Measurements from ENCODE around the gene CCDC88B.

CCDC88B gene

GRCh38 chr11:64367931-64368672 is 28.1 kb downstream of the CCDC88B start:
- H3K27me3 ChIP-seq (ENCODE audit: low read depth, low read length) = no peaks in the 10 kb centered on the region

GRCh38 chr11:64368673-64369074 is 28.7 kb downstream of the CCDC88B start:
- no peak overlapping the region for H3K4me2 ChIP-seq (ENCODE audit: low read length)
- H3K4me3 ChIP-seq (ENCODE audit: low read length) = no peak overlapping the region
- H3K9ac ChIP-seq (ENCODE audit: low read length) = no peak overlapping the region
- H3K27ac ChIP-seq (ENCODE audit: low read length) = no peak overlapping the region
- H3K9me3 ChIP-seq (ENCODE audit: insufficient read depth, low read length) = no peaks in the 10 kb centered on the region
- peaks cover 41% of the 10 kb centered on the region for H3K36me3 ChIP-seq (replicated peaks; ENCODE audit: low read depth, low read length)
- H3K27me3 ChIP-seq (ENCODE audit: low read depth, low read length) = no peaks in the 10 kb centered on the region
- no peaks in the 10 kb centered on the region for H4K20me1 ChIP-seq (ENCODE audit: insufficient read depth, low read length)
- TF ChIP-seq CTCF (IDR thresholded peaks at IDR 0.05; ENCODE audit: low read depth, low read length) = no peak
- H3K79me2 ChIP-seq (ENCODE audit: low read length) = no peaks in the 10 kb centered on the region
- no peak overlapping the region for H2AFZ ChIP-seq (ENCODE audit: low read depth, low read length)
- H3K4me1 ChIP-seq (ENCODE audit: low read length) = peaks cover 12% of the 10 kb centered on the region

More at GRCh38 chr11:64367931-64368672, 28.1 kb downstream of the CCDC88B start:
- no peak overlapping the region for H3K9ac ChIP-seq (ENCODE audit: low read length)
- peaks cover 43% of the 10 kb centered on the region for H3K36me3 ChIP-seq (replicated peaks; ENCODE audit: low read depth, low read length)
- TF ChIP-seq EZH2phosphoT487 (IDR thresholded peaks at IDR 0.05; ENCODE audit: low read depth) = no peak
- TF ChIP-seq CTCF (IDR thresholded peaks at IDR 0.05; ENCODE audit: low read depth, low read length) = no peak
- no peaks in the 10 kb centered on the region for H3K79me2 ChIP-seq (ENCODE audit: low read length)
- no peaks in the 10 kb centered on the region for H3K9me3 ChIP-seq (ENCODE audit: insufficient read depth, low read length)
- H3K4me1 ChIP-seq (ENCODE audit: low read length) = peaks cover 6% of the 10 kb centered on the region; the same call in 1 of the 2 replicates
- H3K27ac ChIP-seq (ENCODE audit: low read length) = no peak overlapping the region
- no peaks in the 10 kb centered on the region for H4K20me1 ChIP-seq (ENCODE audit: insufficient read depth, low read length)
- no peak overlapping the region for H3K4me2 ChIP-seq (ENCODE audit: low read length)
- no peak overlapping the region for H2AFZ ChIP-seq (ENCODE audit: low read depth, low read length)
- no peak overlapping the region for H3K4me3 ChIP-seq (ENCODE audit: low read length)

GRCh38 chr11:64369440-64370421 is 29.7 kb downstream of the CCDC88B start:
- H4K20me1 ChIP-seq (ENCODE audit: insufficient read depth, low read length) = no peaks in the 10 kb centered on the region
- H3K4me1 ChIP-seq (ENCODE audit: low read length) = peaks cover 9% of the 10 kb centered on the region
- no peaks in the 10 kb centered on the region for H3K27me3 ChIP-seq (ENCODE audit: low read depth, low read length)
- no peak overlapping the region for H3K27ac ChIP-seq (ENCODE audit: low read length)
- H2AFZ ChIP-seq (ENCODE audit: low read depth, low read length) = no peak overlapping the region
- TF ChIP-seq EZH2phosphoT487 (IDR thresholded peaks at IDR 0.05; ENCODE audit: low read depth) = no peak
- TF ChIP-seq CTCF (IDR thresholded peaks at IDR 0.05; ENCODE audit: low read depth, low read length) = no peak
- H3K79me2 ChIP-seq (ENCODE audit: low read length) = no peaks in the 10 kb centered on the region
- H3K9ac ChIP-seq (ENCODE audit: low read length) = no peak overlapping the region
- no peaks in the 10 kb centered on the region for H3K9me3 ChIP-seq (ENCODE audit: insufficient read depth, low read length)
- peaks cover 39% of the 10 kb centered on the region for H3K36me3 ChIP-seq (replicated peaks; ENCODE audit: low read depth, low read length)
- H3K4me3 ChIP-seq (ENCODE audit: low read length) = no peak overlapping the region
- no peak overlapping the region for H3K4me2 ChIP-seq (ENCODE audit: low read length)

- Histone ChIP-seq H3K79me2 (ENCODE audit: low read length) (no peaks in the 10 kb centered on the region), H2AFZ (ENCODE audit: low read depth, low read length) (no peak overlapping the region), H4K20me1 (ENCODE audit: insufficient read depth, low read length) (no peaks in the 10 kb centered on the region), H3K27me3 (ENCODE audit: low read depth, low read length) (no peaks in the 10 kb centered on the region), H3K4me3 (ENCODE audit: low read length) (no peak overlapping the region), H3K4me2 (ENCODE audit: low read length) (no peak overlapping the region), H3K27ac (ENCODE audit: low read length) (no peak overlapping the region), H3K36me3 (replicated peaks; ENCODE audit: low read depth, low read length) (peaks cover 31% of the 10 kb centered on the region), H3K4me1 (ENCODE audit: low read length) (peaks cover 9% of the 10 kb centered on the region), H3K9ac (ENCODE audit: low read length) (no peak overlapping the region), H3K9me3 (ENCODE audit: insufficient read depth, low read length) (no peaks in the 10 kb centered on the region)
- no peak for TF ChIP-seq EZH2phosphoT487 (IDR thresholded peaks at IDR 0.05; ENCODE audit: low read depth)
- no peak for TF ChIP-seq CTCF (IDR thresholded peaks at IDR 0.05; ENCODE audit: low read depth, low read length)
These were observed 31.2 kb downstream of the CCDC88B start for GRCh38 chr11:64371201-64371600.

Data from OCI-LY3 (cell line).